GM19099 (cell line): Measurements from ENCODE around the gene ARPP19.
A peak's percentile ranks its signal among the peaks of the same experiment; 100 is the strongest.

Experiments
- POLR2A ChIP-seq: IDR thresholded peaks from 3 replicates; pipeline ENCODE4 v1.6.1; 2011; ENCODE audit warnings: low read depth; ENCODE audit not compliant: insufficient read length; ENCODE audit errors: extremely low read depth

The ARPP19 gene, protein sequence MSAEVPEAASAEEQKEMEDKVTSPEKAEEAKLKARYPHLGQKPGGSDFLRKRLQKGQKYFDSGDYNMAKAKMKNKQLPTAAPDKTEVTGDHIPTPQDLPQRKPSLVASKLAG

DNA sequence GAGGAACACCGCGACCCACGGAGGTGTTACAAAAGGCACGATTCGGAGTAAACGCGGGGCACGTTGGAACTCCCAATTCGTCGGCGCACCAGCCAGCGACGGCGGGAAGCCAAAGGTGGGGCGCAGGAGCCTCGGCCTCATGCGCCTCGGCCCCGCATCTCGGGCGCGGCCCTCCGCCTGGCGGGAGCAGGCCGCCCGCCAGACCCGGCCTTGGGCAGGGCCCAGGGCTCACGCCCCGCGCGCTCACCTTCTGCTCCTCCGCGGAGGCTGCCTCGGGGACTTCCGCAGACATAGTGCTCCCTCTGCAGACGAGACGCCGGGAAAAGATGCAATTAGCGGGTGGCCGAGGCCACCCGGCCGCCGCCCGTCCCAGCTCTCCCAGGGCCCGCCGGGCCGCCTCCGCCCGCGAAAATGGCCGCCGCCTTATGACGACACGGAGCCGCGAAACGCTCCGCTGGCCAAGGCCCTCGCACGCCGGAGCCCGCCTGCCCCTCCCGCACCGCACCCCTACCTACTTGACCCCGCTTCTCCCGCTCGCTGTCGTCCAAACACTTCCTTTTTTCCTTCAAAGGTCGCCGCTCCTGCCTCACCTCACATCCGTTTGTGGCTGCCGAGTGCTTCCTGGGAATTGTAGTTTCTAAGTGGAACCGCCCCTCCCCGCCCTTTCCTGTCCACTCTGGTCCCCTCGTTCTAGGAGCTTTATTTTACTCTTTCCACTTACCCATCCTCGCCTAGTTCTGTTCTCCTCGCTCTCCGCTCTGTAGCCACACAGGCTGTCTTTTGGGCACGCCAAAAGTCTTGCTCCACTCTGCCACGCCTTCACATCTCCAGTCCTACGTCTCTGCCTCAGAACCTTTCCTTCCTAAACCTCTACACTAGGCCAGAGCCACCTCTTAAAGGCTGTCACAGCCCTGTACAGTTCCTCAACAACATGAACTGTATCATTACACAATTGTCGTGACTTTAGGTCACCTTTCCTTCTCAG, at the start of gene ARPP19:
ARPP19 (minus strand) TSS at position 430 of the 985 bp plus-strand sequence; CDS start at position 292, 138 bp downstream.
- peak; percentile 79 for TF ChIP-seq POLR2A

DNA sequence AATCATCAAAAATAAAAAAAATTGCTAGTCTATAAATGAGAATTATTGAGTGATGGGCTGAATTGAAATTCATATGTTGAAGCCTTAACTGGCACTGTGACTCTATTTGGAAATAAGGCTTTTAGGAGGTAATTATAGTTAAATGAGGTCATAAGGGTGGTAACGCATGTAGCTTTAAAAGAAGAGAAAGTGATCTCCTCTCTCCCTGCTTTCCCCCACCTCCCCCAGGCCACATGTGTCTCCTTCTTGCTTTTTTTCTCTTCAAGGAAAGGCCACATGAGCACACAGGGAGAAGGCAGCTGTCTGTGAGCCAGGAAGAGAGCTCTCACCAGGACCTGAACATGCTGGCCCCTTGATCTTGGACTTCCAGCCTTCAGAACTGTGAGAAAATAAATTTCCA, 48.2 kb upstream of the ARPP19 start:
- TF ChIP-seq POLR2A, result no peak

DNA sequence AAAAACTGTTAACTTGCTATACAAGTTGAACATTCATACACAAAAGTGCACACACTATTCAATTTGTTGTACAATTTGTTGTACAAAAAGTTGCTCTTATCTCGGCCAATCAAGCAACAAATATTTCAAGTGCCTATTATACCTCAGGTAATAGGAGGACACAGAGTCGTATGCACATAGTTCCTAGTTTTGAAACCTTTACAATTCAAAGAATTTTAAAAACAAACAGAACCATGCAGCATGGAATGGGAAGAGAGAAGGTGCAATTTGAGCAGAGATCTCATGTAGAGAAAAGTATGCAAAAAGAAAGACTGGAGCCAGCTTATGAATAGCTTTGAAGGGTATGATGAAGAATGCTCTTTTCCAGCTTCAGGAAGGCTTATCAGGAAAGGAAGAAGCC, 46.5 kb upstream of the ARPP19 start:
- TF ChIP-seq POLR2A, result no peak

DNA sequence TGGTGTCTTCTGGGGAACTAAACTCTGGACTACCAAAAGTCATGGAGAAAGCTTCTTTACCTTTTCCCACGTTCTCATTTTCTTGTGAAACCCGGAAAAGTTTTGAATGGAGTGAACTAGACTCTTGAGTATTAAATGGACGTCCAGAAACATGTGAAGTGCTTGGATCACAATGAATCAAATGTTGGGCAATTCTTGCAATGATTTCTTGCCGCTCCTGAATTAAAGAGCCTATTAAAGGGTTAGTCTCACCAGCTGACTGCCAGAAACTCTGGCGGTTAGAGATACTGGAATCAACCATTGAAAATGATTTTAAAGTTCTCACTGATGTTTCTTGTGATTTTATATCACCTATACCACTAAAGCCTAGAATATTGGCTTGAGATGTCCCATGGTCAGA, 40.8 kb upstream of the ARPP19 start:
- TF ChIP-seq POLR2A, result no peak

DNA sequence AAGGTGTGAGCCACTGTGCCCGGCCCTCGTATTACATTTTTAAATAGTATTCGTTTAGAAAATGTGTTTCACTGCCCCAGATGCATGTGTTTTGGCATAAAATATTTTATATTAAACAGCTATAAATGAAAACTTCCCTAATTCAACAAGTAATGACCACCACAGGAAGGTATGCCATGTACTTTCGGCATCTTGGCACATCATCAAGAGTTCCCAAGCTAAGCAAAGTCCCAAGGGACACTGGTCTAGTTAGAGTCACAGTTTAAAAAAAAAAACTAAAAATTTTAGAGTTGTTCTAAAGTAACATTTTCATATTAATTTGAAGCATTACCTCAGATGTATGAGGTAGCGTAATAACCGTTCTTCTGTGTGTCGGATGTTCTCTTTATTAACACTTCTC, 15.6 kb upstream of the ARPP19 start:
- no peak for TF ChIP-seq POLR2A

DNA sequence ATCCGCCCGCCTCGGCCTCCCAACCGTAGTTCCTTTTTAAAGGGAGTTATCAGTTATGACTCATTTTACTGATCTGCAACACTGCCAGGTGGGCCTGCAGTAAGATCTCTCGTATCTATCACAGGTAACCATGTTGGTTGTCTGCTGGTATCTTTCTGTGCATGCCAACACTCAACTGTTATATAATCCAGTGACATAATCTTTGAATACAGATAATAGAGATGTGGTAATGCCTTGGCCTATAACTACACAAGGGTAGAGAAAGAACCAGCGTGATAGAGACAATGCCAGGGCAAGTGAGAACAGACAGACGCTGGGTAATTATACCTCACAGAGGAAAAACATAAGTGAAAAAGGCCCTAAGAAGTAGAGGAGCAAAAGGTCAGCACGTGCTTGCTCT, 11.0 kb upstream of the ARPP19 start:
- no peak for TF ChIP-seq POLR2A

DNA sequence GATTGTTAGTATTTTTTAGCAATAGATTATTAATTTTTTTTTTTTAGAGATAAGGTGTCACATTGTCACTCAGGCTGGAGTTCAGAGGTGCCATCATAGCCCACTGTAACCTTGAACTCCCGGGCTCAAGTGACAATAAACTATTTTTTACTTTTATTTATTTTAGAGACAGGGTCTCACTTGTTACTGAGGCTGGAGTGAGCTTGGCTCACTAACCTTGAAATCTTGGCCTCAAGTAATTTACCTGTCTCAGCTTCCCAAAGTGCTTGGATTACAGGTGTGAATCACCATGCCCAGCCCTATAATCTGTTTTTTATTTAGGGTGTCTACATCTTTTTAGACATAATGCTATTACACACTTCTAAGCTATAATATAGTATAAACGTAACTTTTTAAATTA, 7.9 kb upstream of the ARPP19 start:
- no peak for TF ChIP-seq POLR2A

DNA sequence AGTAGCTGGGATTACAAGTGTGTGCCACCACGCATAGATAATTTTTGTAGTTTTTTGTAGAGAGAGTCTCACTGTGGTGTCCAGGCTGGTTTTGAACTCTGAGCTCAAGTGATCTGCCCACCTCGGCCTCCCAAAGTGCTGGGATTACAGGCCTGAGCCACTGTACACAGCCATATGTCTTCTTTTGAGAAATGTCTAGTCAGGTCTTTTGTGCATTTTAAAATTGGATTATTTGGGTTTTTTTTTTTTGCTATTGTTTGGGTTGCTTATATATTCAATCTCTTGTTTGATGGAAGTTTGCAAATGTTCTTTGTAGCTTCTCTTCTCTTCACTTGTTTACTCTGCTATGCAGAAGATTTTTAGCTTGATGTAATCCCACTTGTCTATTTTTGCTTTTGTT, 6.2 kb upstream of the ARPP19 start:
- TF ChIP-seq POLR2A, result no peak

DNA sequence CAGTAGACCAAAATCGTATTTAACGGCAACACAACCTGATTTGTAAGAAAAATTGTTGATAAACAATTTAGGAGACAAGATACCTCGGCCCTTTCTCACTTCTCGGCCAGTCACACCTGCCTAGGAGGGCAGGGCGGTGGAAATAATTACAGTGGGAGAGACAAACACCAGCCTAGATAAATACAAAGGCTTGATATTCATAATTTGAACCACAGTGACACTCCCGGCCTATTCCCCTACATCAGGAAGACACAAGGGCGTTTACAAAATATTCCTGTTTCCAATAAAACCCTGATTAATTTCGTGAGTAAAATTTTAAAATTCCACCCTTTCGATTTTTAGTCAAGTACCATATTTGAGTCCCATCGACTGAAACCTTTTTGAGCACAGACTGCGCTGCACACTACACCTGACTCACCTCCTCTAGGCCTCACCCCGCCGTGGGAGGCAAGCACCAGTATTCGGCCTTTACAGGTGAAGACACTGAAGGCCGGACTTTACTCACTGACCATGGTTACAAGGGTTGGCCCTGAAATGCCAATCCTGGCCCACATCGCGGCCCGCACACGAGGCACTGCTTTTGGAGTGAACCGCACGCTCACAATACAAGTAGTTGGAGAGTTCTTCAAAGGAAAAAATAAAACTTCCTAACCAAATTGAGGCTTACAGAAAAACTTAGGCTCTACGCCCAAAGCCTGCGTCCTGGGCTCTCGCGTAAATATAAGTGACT, 794 bp downstream of the ARPP19 start:
- no peak for TF ChIP-seq POLR2A

DNA sequence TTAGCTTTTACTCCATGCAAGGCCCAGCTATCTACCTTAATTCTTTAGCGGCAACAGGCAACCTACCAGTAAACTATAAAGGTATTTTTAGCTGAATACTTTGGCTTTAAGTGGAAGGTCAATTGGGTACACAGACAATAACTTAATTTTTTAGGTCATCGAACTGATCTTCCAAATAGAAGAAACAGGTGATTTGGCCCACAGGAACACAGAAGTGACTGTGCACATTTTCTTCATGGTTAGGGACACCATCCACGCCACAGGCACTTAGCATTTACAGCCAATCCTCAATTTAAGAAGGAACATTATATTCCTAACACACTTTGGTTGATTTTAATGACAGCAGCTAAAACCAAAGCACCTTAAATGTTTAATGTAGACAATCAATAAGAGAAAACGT, 1.9 kb downstream of the ARPP19 start:
- TF ChIP-seq POLR2A, result no peak

DNA sequence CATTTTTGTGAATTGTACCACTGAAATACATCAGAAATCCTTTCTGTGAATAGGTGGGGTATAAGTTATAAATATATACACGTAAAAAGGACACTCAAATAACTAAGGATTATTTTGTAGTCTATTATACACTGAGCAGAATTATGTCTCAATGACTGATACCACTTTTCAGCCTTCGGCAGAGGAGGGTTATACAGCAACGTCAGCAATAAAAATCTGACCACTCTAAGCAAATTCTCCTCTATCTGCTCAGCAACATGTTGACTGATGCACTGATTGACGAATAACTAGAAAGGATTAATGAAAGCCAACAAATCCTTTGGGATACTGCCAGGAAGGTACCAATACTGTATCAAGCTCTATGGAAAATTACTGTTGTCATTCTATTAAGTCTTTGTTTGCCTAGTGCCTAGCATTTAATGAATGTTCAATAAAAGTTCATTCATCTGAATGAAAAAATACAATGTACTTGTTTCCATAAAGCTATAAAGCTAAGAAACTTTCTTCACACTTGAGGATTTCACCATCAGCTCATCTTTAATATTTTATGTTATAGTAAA, 5.2 kb downstream of the ARPP19 start:
- no peak for TF ChIP-seq POLR2A

DNA sequence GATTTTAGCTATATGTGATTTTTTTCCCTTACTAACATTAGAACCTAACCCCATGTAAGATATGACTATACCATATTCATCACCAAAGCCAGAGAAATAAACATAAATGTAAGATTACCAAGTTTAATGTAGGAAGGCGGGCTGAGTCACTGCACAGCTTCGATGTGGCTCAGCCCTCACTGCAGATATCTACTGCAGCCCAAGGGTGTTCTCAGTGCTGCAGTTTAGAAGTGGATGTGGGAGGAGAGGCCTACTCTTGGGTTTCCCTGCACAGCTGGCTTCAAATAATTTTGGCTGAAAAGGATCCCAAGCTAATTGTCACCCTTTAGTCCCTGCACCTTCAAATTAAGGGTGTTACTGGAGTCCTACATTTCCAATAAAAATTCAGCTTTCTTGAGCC, 9.3 kb downstream of the ARPP19 start:
- no peak for TF ChIP-seq POLR2A

DNA sequence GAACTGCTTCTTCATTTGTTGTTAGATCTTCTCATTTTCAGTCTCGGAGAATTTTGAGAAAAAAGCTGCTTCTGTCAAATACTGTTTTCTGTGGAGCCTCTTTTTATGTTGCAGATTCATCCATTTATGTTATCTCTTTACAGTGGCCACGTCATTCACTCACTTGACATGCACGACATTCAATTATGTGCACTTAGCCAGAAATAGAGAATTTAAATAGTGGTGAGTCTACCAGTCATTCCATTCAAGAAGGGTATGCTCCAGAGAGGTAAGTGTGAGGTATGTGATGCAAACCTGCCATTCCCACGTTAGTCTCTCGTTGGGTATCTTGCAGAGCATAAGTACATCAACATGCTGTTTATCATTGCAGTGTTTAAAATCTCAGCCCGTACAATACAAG, 9.8 kb downstream of the ARPP19 start:
- no peak for TF ChIP-seq POLR2A

DNA sequence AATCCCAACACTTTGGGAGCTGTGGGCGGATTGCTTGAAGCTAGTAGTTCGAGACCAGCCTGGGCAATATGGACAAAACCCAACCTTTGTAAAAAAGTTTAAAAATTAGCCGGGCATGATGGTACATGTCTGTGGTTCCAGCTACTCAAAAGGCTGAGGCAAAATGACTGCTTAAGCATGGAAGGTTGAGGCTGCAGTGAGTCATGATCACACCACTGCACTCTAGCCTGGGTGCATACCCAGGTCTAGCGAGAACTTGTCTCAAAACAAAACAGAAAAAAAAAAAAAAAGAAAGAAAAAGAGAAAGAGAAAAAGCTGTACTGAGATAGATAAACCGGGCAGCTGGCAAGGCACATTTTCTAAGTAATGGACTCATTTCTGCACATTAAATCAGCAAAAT, 10.6 kb downstream of the ARPP19 start:
- TF ChIP-seq POLR2A, result peak; percentile 23

DNA sequence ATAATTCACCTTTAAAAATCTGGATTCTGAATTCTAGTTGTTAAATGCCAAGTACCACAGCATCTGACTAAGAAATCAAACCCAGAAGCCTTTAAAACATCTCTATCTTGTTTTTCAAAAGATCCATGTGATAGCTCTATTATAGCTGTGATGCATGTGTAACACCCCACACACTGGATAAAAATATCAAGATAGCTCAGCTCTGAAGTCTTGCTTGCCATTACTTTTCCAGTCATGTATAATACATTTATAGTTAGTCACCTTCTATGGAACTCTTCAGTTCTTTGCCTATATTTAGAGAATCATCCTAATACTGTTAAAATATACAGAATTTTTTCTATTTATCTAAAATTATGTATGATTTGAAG, 11.6 kb downstream of the ARPP19 start:
- no peak for TF ChIP-seq POLR2A

DNA sequence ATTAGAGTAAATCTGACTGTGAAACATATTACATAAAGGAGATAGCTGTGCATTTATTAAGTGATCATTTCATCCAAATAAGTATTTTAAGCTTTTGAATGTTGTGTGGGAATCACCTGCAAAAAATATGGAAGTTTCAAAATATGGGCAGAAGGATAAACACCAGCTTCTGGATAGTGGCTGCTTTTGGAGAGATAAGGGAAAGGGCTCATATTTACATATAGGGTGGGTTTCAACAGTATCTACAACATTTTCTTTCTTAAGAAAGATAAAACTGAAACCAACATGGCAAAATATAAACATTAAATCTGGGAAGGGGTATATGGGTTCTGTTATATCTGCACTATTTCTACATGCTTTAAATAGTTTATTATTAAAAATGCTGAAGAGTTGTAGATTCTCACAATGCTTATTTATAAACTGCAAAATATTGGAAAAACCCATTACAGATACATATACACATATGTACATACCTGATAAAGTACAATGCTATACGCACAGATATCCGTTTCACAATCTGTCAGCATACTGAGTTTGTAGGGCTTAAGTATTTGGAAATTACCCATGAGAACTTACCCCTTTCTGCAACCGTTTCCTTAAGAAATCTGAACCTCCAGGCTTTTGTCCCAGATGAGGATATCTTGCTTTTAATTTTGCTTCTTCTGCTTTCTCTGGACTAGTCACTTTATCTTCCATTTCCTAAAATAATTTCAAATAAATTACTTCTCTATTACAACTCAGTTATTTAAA, 12.1 kb downstream of the ARPP19 start:
- TF ChIP-seq POLR2A, result no peak

DNA sequence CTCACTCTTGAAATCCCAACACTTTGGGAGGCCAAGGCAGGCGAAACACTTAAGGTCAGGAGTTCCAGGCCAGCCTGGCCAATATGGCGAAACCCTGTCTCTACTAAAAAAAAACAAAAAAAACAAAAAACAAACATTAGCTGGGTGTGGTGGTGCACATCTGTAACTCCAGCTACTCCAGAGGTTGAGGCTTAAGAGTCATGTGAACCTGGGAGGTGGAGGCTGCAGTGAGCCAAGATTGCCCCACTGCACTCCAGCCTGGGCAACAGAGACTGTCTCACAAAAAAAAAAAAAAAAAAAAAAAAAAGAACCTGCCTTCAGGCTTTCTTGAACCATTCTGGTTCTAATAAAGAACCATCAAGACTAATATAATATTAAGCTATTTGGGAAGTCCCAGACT, 16.5 kb downstream of the ARPP19 start:
- TF ChIP-seq POLR2A, result no peak
